Activated T-cell treated with anti-CD3 and anti-CD28 coated beads for 4 hours (primary cell): Measurements from ENCODE around the gene SCYL1.

ENCODE experiments used
- DNase-seq: peaks from one replicate; pipeline ENCODE4 v3.0.0-alpha.2; 2020

SCYL1 gene

GRCh38 chr11:65586676-65587075 lies 61.8 kb downstream of the SCYL1 start:
- DNase-seq, result no peak
